ENCODE data around the gene KCNN3.

- no peak for TF ChIP-seq CTCF (IDR thresholded peaks at IDR 0.05)
- TF ChIP-seq POLR2A (IDR thresholded peaks at IDR 0.05): no peak
Observed at GRCh38 chr1:154770897-154771594, 99.0 kb downstream of the KCNN3 start.
